Hepatocyte (in vitro differentiated cells): ENCODE measurements around the gene IFI44. TPM values are rescaled to one million over a fixed set of nuclear protein-coding genes. Genes with fewer than 3 reads are reported as not detected.
A peak's percentile ranks its signal among the peaks of the same experiment; 100 is the strongest.

Experiments
- DNase-seq: peaks from one replicate; pipeline ENCODE4 v3.0.0-alpha.2; 2016; ENCODE audit warnings: low spot score
- H2AFZ ChIP-seq: fragments of 200-600 bp; sonication (generic); 2 replicates; pipeline ENCODE4 v1.6.0; 2016; ENCODE audit warnings: antibody characterized with exemption, mild to moderate bottlenecking
- H3K27ac ChIP-seq: fragments of 200-600 bp; sonication (generic); 2 replicates; pipeline ENCODE4 v1.5.1; 2016; ENCODE audit warnings: mild to moderate bottlenecking
- H3K27me3 ChIP-seq: fragments of 200-600 bp; sonication (generic); 2 replicates; pipeline ENCODE4 v1.6.1; 2016
- H3K36me3 ChIP-seq: fragments of 200-600 bp; sonication (generic); replicated peaks from 2 replicates; pipeline ENCODE4 v1.5.1; 2016; ENCODE audit warnings: low read depth; ENCODE audit not compliant: insufficient read depth
- H3K4me1 ChIP-seq: fragments of 200-600 bp; sonication (generic); 2 replicates; pipeline ENCODE4 v1.5.1; 2016; ENCODE audit warnings: mild to moderate bottlenecking, moderate library complexity; ENCODE audit not compliant: insufficient read depth
- H3K4me2 ChIP-seq: fragments of 200-600 bp; sonication (generic); 2 replicates; pipeline ENCODE4 v1.6.0; 2016
- H3K4me3 ChIP-seq: fragments of 200-600 bp; sonication (generic); 2 replicates; pipeline ENCODE4 v1.5.1; 2016; ENCODE audit warnings: mild to moderate bottlenecking
- H3K79me2 ChIP-seq: fragments of 200-600 bp; sonication (generic); 2 replicates; pipeline ENCODE4 v1.6.0; 2017; ENCODE audit warnings: mild to moderate bottlenecking
- H3K9me2 ChIP-seq: fragments of 200-600 bp; sonication (generic); replicated peaks from 2 replicates; pipeline ENCODE4 v1.6.0; 2017; ENCODE audit warnings: mild to moderate bottlenecking; ENCODE audit not compliant: insufficient read depth
- H3K9me3 ChIP-seq: fragments of 200-600 bp; sonication (generic); 2 replicates; pipeline ENCODE4 v1.5.1; 2016; ENCODE audit warnings: low read depth, mild to moderate bottlenecking
- H4K20me1 ChIP-seq: fragments of 200-600 bp; sonication (generic); 2 replicates; pipeline ENCODE4 v1.6.0; 2016; ENCODE audit warnings: mild to moderate bottlenecking; ENCODE audit not compliant: insufficient read depth, poor library complexity, severe bottlenecking
- CTCF ChIP-seq: fragments of 200-600 bp; sonication (generic); IDR thresholded peaks from 2 replicates; pipeline ENCODE4 v1.5.1; 2016; ENCODE audit warnings: antibody characterized with exemption, mild to moderate bottlenecking; ENCODE audit not compliant: poor library complexity
- EZH2 ChIP-seq: fragments of 200-600 bp; sonication (generic); IDR thresholded peaks from 2 replicates; pipeline ENCODE4 v1.6.1; 2016; ENCODE audit warnings: antibody characterized with exemption, mild to moderate bottlenecking, borderline replicate concordance
- EZH2phosphoT487 ChIP-seq: fragments of 200-600 bp; sonication (generic); IDR thresholded peaks from one replicate; pipeline ENCODE4 v1.6.1; 2018; ENCODE audit warnings: antibody characterized with exemption, mild to moderate bottlenecking, low read depth, moderate library complexity; ENCODE audit not compliant: unreplicated experiment, severe bottlenecking
- WGBS: methylation state at CpG from one replicate; pipeline ENCODE4 v1.1.6; 2016; ENCODE audit warnings: low lambda C conversion rate; ENCODE audit errors: missing lambda C conversion rate; 5-methylcytosine and 5-hydroxymethylcytosine counted together
- polyA plus RNA-seq: library from polyadenylated mRNA; unstranded; fragments of >200 nt; fragmentation: Nextera tagmentation; extraction: Ambion mirVana; gene quantifications from 2 replicates; pipeline ENCODE4 v1.2.1, GENCODE V29; 2016
- total RNA-seq: library from RNA; depleted of rRNA; stranded (reverse); fragments of >200 nt; gene quantifications from 2 replicates; pipeline ENCODE4 v1.2.3, GENCODE V29; 2014

IFI44 gene, protein sequence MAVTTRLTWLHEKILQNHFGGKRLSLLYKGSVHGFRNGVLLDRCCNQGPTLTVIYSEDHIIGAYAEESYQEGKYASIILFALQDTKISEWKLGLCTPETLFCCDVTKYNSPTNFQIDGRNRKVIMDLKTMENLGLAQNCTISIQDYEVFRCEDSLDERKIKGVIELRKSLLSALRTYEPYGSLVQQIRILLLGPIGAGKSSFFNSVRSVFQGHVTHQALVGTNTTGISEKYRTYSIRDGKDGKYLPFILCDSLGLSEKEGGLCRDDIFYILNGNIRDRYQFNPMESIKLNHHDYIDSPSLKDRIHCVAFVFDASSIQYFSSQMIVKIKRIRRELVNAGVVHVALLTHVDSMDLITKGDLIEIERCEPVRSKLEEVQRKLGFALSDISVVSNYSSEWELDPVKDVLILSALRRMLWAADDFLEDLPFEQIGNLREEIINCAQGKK
- total RNA-seq (5.2 and 7.7 TPM in 2 replicates), polyA plus RNA-seq (3.1 and 3.2 TPM in 2 replicates)

GRCh38 chr1:78649628-78650027, at the start of gene IFI44:
Gene IFI44 (plus strand): TSS chr1:78649831. CDS start chr1:78650196, 365 bp downstream.
- Histone ChIP-seq H4K20me1 (no peaks in the 10 kb centered on the region), H3K9me3 (no peaks in the 10 kb centered on the region), H2AFZ (peak within 1 kb of the TSS; percentile 37), H3K4me2 (peak within 1 kb of the TSS; percentile 61), H3K4me3 (no peak within 1 kb of the TSS), H3K27ac (no peak within 1 kb of the TSS), H3K36me3 (no peaks in the 10 kb centered on the region), H3K79me2 (no peaks in the 10 kb centered on the region), H3K9me2 (no peaks in the 10 kb centered on the region), H3K4me1 (no peaks in the 10 kb centered on the region), H3K27me3 (no peaks in the 10 kb centered on the region)
- no peak for TF ChIP-seq EZH2phosphoT487
- no peak for TF ChIP-seq CTCF
- TF ChIP-seq EZH2: no peak
- DNase-seq: peak; percentile 67

DNA sequence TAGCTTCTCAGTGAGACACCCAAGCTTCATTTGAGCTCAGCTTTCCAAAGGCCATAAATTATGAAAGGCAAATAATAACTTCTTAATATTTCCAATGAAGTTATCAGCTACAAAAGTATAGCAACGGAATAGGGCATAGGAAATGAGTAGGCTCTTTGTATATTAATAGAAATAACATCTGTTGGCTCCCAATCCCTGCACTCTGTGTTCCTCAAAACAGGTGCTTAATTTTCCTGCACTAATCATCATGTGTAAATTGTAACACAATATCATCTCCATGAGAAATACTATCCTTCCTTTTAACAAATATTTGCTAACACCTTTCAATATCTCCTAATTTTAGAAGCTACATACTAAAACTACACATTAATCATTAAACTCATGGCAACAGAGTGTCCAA, 48.6 kb upstream of the IFI44 start:
- no peak overlapping the region for H3K27ac ChIP-seq
- H3K4me3 ChIP-seq: no peak overlapping the region
- H4K20me1 ChIP-seq: no peaks in the 10 kb centered on the region
- H3K27me3 ChIP-seq: no peaks in the 10 kb centered on the region
- no peaks in the 10 kb centered on the region for H3K4me1 ChIP-seq
- H3K9me2 ChIP-seq: no peaks in the 10 kb centered on the region
- TF ChIP-seq CTCF: no peak
- no peak for TF ChIP-seq EZH2phosphoT487
- no peak for TF ChIP-seq EZH2
- no peak overlapping the region for H2AFZ ChIP-seq
- no peaks in the 10 kb centered on the region for H3K36me3 ChIP-seq
- no peaks in the 10 kb centered on the region for H3K79me2 ChIP-seq
- no peaks in the 10 kb centered on the region for H3K9me3 ChIP-seq
- DNase-seq: no peak
- H3K4me2 ChIP-seq: no peak overlapping the region
- 71% methylated on average over 1 of the region's 1 CpG for WGBS

DNA sequence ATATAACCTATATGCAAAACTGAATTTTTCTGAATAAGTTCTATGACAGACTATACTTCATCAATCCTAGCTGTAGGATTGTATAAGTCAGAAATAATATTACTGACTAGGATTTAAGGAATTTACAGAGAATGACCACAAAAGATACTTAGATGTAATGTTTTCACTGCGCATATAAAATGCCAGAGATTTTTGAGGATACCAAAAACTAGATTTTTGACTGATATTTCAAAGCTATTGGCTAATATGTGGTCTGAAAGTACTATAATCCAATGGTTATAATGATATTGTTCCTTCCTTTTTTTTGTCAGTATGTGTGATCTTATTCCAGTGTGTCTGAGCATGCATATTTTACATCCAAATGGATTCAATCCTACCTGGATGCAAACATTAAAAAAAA, 46.4 kb upstream of the IFI44 start:
- Histone ChIP-seq H3K4me2 (no peak overlapping the region), H3K4me1 (no peaks in the 10 kb centered on the region), H3K79me2 (no peaks in the 10 kb centered on the region), H3K27me3 (no peaks in the 10 kb centered on the region), H3K4me3 (no peak overlapping the region), H2AFZ (no peak overlapping the region), H3K9me3 (no peaks in the 10 kb centered on the region), H3K36me3 (no peaks in the 10 kb centered on the region), H3K9me2 (no peaks in the 10 kb centered on the region), H4K20me1 (no peaks in the 10 kb centered on the region), H3K27ac (no peak overlapping the region)
- DNase-seq: no peak
- 92% methylated on average over 1 of the region's 1 CpG for WGBS
- TF ChIP-seq EZH2phosphoT487: no peak
- TF ChIP-seq CTCF: no peak
- TF ChIP-seq EZH2: no peak
